Nephron progenitor cell (in vitro differentiated cells): Measurements from ENCODE around the gene LCN15.

Source experiments
- DNase-seq: peaks from one replicate; pipeline ENCODE4 v3.0.0; 2021
- H3K27ac Mint-ChIP-seq: 2 replicates; pipeline ENCODE4 v1.8.0; 2021; ENCODE audit warnings: mild to moderate bottlenecking, moderate library complexity, mixed read lengths
- H3K27me3 Mint-ChIP-seq: 2 replicates; pipeline ENCODE4 v1.8.0; 2021; ENCODE audit warnings: mild to moderate bottlenecking, low read depth, mixed read lengths; ENCODE audit not compliant: poor library complexity
- H3K36me3 Mint-ChIP-seq: 2 replicates; pipeline ENCODE4 v1.8.0; 2021; ENCODE audit warnings: low read depth, mixed read lengths
- H3K4me1 Mint-ChIP-seq: 2 replicates; pipeline ENCODE4 v1.8.0; 2021; ENCODE audit warnings: mixed read lengths
- H3K4me3 Mint-ChIP-seq: 2 replicates; pipeline ENCODE4 v1.8.0; 2021; ENCODE audit warnings: mild to moderate bottlenecking, moderate library complexity, mixed read lengths
- H3K9me3 Mint-ChIP-seq: 2 replicates; pipeline ENCODE4 v1.8.0; 2021; ENCODE audit warnings: mild to moderate bottlenecking, moderate library complexity, mixed read lengths
- CTCF ChIP-seq: fragments of 200-600 bp; sonication (generic); IDR thresholded peaks from 2 replicates; pipeline ENCODE4 v1.5.0; 2021; ENCODE audit warnings: antibody characterized with exemption

LCN15 gene

GRCh38 chr9:136784997-136785361 lies 20.7 kb upstream of the LCN15 start:
- H3K4me3 Mint-ChIP-seq, result no peak overlapping the region
- no peak overlapping the region for H3K27ac Mint-ChIP-seq
- DNase-seq, result no peak
- H3K9me3 Mint-ChIP-seq, result no peaks in the 10 kb centered on the region
- no peaks in the 10 kb centered on the region for H3K36me3 Mint-ChIP-seq
- no peak for TF ChIP-seq CTCF
- peaks cover 56% of the 10 kb centered on the region for H3K4me1 Mint-ChIP-seq
- H3K27me3 Mint-ChIP-seq, result peaks cover 42% of the 10 kb centered on the region

- TF ChIP-seq CTCF, result no peak
- Mint-ChIP-seq H3K27me3 (peaks cover 48% of the 10 kb centered on the region), H3K9me3 (peaks cover 1% of the 10 kb centered on the region), H3K27ac (no peak overlapping the region), H3K36me3 (no peaks in the 10 kb centered on the region), H3K4me1 (peaks cover 53% of the 10 kb centered on the region), H3K4me3 (no peak overlapping the region)
- no peak for DNase-seq
Observed at GRCh38 chr9:136784249-136784996, 20.1 kb upstream of the LCN15 start.

GRCh38 chr9:136782452-136782851 lies 18.1 kb upstream of the LCN15 start:
- Mint-ChIP-seq H3K4me3 (no peak overlapping the region), H3K4me1 (peaks cover 53% of the 10 kb centered on the region), H3K27me3 (peaks cover 60% of the 10 kb centered on the region), H3K27ac (no peak overlapping the region), H3K9me3 (peaks cover 17% of the 10 kb centered on the region), H3K36me3 (peaks cover 6% of the 10 kb centered on the region)
- no peak for TF ChIP-seq CTCF
- no peak for DNase-seq

- Mint-ChIP-seq H3K4me3 (no peak overlapping the region), H3K36me3 (peaks cover 6% of the 10 kb centered on the region), H3K27me3 (peaks cover 61% of the 10 kb centered on the region), H3K9me3 (peaks cover 22% of the 10 kb centered on the region), H3K27ac (no peak overlapping the region), H3K4me1 (peaks cover 55% of the 10 kb centered on the region)
- no peak for TF ChIP-seq CTCF
- DNase-seq, result no peak
Observed at GRCh38 chr9:136779808-136780207, 15.5 kb upstream of the LCN15 start.

GRCh38 chr9:136777359-136777758 lies 13.0 kb upstream of the LCN15 start:
- H3K4me1 Mint-ChIP-seq, result peaks cover 52% of the 10 kb centered on the region
- TF ChIP-seq CTCF, result no peak
- H3K4me3 Mint-ChIP-seq, result no peak overlapping the region
- no peak for DNase-seq
- peaks cover 34% of the 10 kb centered on the region for H3K9me3 Mint-ChIP-seq
- peaks cover 6% of the 10 kb centered on the region for H3K36me3 Mint-ChIP-seq
- peaks cover 60% of the 10 kb centered on the region for H3K27me3 Mint-ChIP-seq
- no peak overlapping the region for H3K27ac Mint-ChIP-seq

- peaks cover 64% of the 10 kb centered on the region for H3K27me3 Mint-ChIP-seq
- H3K4me3 Mint-ChIP-seq, result peak overlapping the region; percentile 5
- no peak for DNase-seq
- no peak for TF ChIP-seq CTCF
- H3K36me3 Mint-ChIP-seq, result peaks cover 6% of the 10 kb centered on the region
- peaks cover 49% of the 10 kb centered on the region for H3K4me1 Mint-ChIP-seq
- H3K9me3 Mint-ChIP-seq, result peaks cover 37% of the 10 kb centered on the region
- H3K27ac Mint-ChIP-seq, result no peak overlapping the region
Observed at GRCh38 chr9:136776947-136777346, 12.6 kb upstream of the LCN15 start.
